GM21423 (cell line): ENCODE measurements around the gene RIN3.

Source experiments
- ATAC-seq: cut with Tn5 transposase; IDR thresholded peaks from one replicate; pipeline ENCODE4 v1.9.1; 2021; ENCODE audit warnings: mild to moderate bottlenecking, moderate library complexity; ENCODE audit not compliant: unreplicated experiment

RIN3 gene

GRCh38 chr14:92572050-92572449 lies 58.5 kb downstream of the RIN3 start:
- ATAC-seq, result no peak

DNA sequence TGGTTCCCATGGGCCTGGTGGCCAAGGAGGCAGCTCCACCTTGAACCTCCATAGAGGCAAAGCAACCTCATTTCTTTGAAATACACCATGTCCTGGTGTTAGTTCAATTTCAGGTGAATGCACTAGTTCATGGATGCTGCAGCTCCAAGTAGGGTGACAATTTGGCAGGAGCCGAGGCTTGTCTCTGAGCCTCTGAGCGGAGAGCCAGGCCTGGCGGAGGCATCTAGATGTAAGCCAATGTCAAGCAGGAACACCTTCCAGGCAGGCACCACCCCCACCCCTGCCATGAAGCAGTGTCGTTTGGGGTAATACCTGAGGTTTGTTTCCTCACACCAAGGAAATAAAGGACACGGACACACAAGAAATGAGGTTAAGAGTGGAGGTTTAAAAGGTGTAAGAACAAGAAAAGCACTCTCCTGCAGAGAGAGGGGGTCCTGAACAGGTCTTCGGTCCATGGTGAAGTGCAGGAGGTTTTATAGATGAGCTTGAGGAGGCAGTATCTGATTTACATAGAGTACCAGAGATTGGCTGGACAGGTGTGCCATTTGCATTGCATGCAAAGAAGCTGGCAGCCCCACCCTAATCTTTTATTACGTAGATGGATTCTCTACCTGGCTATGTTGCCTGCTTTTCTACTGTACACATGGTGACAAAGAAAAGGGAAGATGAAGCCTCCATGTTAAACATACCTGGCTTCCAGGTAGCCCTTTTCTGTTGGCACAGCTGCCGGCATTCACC lies 60.3 kb downstream of the RIN3 start:
- no peak for ATAC-seq

GRCh38 chr14:92575061-92575747 lies 61.6 kb downstream of the RIN3 start:
- no peak for ATAC-seq

- ATAC-seq, result no peak
These were observed 62.2 kb downstream of the RIN3 start for GRCh38 chr14:92575748-92576303.

GRCh38 chr14:92577321-92577742 lies 63.8 kb downstream of the RIN3 start:
- ATAC-seq, result peak; percentile 77

GRCh38 chr14:92578511-92578910 lies 64.9 kb downstream of the RIN3 start:
- no peak for ATAC-seq

GRCh38 chr14:92579244-92579936 lies 65.8 kb downstream of the RIN3 start:
- ATAC-seq, result no peak

- no peak for ATAC-seq
These were observed 67.6 kb downstream of the RIN3 start for GRCh38 chr14:92581206-92581605.

DNA sequence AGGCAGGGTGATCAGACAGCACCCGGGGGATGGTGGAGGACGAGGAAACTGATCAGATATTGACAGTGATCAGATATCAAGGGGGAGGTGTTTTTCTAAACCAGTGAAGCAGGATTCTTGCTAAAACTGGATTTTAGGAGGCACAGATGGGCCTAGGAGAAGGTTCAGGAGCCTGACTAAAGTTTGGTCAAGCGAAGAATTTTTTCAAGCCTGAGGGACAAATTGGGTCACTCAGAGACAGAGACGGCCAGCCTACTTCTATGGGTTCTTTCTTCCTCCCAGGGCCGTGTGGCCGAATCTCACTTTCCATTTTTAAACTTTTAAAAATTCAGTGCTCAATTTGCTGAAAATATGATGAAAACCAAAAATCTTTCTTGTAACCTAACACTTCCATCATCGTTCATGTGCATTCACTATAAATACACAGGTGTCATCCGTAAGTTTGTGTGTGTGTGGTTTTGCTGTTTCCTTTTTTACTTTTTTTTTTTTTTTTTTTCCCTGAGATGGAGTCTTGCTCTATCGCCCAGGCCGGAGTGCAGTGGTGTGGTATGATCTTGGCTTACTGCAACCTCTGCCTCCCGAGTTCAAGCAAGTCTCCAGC lies 68.5 kb downstream of the RIN3 start:
- no peak for ATAC-seq

- peak; percentile 54 for ATAC-seq
These were observed 69.3 kb downstream of the RIN3 start for GRCh38 chr14:92582706-92583452.

GRCh38 chr14:92584220-92584619 lies 70.6 kb downstream of the RIN3 start:
- ATAC-seq, result no peak

GRCh38 chr14:92584816-92585215 lies 71.2 kb downstream of the RIN3 start:
- ATAC-seq, result no peak

DNA sequence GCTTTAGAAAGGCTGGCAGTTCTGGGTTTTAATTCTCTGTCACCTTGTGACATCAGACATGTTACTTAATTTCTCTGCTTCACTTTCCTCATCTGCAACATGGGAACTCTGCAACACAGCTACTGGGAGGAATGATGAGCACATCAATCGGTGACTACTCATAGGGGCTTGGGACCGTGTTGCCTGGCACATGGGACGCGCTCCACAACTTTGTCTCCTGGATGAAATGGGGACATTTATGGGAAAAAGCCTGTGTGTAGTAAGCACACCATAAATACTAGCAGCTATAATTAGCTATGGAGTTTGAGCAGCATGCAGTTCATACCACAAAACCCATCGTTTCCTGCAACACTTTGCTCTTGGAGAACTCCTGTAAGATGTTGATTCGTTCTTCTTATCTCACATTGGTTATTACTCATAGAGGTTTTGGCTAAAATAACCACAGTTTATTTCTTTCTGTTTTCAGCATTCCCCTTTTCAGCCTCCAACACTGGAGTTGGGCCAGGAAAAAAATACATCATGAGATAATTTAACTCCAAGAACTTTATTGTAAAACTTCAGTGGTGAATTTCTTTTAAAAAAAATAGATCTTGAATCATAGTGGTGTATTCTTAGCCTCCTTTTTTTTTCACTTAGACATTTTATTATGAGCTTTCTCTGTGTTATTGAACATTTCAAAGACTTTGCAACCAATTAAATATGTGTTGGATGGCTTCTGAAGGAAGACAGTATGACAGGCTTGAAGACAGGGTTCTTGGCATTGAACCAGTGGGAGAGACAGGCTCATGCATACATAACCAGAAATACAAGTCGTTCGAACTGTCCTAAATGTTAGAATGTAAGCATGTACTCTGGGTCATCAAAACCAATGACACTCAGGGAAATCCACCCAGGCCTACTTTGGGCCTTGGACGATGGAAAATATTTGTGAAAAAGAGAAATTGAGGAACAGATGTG lies 72.7 kb downstream of the RIN3 start:
- ATAC-seq, result peak; percentile 36

DNA sequence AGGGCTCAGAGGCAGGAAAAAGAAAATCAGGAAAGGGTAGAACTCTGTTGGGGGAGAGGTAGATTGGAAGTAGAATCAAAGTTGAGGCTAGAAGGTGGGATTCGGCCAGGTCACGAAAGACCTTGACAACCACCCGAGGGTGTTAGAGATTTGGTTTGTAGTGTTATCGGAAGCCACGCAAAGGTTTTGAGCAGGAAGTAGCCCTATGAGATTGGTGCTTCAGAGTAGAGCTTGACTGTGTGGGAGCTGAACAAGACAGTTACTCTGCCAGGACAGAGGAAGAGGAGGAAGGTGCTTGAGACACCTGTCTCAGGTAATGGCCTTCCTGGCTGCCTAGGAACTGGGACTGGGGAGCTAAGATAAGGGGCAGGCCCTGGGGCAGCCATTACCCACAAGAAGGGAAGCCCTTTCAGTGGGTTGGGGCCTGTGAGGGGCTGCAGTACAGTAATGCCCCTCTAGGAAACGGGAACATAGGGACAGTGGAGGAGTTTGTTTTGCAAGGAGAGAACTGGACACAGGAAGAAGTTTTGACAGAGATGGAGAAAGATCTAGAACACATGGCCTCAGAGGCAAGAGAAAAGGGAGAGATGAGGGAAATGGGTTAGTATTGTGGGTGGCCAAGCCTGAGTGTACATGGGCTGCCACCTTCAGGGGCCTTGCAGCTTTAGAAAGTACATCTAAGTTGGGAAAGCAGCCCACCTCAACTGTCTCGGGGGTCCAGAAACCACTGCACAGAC lies 73.5 kb downstream of the RIN3 start:
- no peak for ATAC-seq

DNA sequence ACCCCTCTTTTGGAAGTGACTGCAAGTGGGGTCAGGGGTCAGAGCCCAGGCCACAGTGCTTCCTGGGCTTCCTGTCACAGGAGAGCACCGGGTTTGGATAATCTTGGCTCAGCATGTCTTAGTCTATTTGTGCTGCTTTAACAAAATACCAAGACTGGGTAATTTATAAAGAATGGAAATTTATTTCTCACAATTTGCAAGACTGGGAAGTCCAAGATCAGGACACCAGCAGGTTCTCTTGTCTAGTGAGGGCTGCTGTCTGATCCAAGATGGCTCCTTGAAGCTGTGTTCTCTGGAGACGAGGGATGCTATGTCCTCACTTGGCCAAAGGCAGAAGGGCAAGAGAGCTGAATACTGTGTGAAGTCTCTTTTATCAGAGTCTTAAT lies 74.1 kb downstream of the RIN3 start:
- ATAC-seq, result no peak

DNA sequence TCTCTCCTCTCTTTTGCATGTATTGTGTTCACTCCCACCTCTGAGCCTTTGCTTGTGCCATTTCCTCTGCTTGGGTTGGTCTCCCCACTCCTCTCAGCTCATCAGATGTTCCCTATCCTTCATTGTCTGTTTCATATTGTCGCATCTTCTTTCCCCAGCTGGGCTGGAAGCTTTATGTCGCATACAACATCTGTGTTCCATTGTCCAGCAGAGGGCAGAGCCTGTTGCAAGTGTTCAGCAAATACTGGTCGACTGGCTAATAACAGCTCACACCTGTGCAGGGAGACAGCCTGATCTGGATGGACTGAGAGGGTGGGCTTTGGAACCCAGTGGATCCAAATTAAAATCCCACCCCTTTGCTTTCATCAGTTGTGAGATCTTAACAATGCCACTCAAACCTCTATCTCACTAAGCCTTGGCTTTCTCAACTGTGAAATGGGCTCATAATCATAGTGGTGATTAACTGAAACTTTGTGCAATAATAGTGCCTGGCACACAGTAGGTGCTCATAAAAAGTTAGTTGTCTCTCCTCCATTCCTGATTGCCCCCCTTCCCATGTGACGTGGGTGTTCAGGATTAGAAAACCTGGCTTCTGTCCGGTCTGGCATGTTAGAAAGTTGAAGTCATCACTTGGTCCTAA lies 75.8 kb downstream of the RIN3 start:
- no peak for ATAC-seq

- no peak for ATAC-seq
These were observed 76.6 kb downstream of the RIN3 start for GRCh38 chr14:92590176-92590575.

DNA sequence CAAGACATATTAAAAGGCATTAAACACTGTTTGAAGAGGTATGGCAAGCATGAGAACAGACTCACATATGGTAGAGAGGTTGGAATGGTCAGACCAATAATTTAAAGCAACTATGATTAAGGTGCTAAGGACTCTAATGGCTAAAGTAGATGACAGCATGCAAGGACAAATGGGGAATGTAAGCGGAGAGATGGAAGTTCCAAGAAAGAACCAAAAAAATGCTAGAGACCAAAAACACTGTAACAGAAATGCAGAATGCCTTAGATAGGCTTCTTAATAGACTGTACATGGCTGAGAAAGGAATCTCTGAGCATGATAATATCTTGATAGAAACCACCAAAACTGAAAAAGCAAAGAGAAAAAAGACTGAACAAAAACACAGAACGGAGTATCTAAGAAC lies 77.4 kb downstream of the RIN3 start:
- no peak for ATAC-seq
